GM19463 (cell line): ENCODE results near the gene BIRC5.
A peak's percentile ranks its signal among the peaks of the same experiment; 100 is the strongest.

Experiments
- ATAC-seq: cut with Tn5 transposase; IDR thresholded peaks from one replicate; pipeline ENCODE4 v1.9.1; 2021; ENCODE audit warnings: mild to moderate bottlenecking, moderate library complexity; ENCODE audit not compliant: unreplicated experiment

BIRC5 gene

GRCh38 chr17:78183916-78184315, 30.1 kb upstream of the BIRC5 start:
- no peak for ATAC-seq

DNA sequence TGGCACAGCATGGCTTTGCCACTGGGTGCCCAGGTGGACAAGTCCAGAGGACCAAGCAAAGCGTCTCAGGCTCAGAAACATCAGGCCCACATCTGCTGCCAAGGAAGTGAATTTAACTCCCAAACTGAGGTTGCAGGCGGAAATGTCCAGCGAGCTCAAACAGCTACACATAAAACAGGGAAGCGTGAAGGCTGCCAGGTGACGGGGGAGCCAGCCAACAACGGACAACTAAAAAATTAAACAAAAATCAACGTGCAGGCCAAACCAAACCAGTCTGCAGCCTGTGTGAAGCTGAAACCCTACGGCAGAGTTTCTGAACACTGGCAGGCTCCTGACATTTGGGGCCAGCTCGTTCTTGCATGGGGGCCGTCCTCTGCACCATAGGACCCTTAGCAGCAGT, 29.7 kb upstream of the BIRC5 start:
- ATAC-seq = no peak

- no peak for ATAC-seq
These were observed 29.2 kb upstream of the BIRC5 start for GRCh38 chr17:78184868-78185267.

DNA sequence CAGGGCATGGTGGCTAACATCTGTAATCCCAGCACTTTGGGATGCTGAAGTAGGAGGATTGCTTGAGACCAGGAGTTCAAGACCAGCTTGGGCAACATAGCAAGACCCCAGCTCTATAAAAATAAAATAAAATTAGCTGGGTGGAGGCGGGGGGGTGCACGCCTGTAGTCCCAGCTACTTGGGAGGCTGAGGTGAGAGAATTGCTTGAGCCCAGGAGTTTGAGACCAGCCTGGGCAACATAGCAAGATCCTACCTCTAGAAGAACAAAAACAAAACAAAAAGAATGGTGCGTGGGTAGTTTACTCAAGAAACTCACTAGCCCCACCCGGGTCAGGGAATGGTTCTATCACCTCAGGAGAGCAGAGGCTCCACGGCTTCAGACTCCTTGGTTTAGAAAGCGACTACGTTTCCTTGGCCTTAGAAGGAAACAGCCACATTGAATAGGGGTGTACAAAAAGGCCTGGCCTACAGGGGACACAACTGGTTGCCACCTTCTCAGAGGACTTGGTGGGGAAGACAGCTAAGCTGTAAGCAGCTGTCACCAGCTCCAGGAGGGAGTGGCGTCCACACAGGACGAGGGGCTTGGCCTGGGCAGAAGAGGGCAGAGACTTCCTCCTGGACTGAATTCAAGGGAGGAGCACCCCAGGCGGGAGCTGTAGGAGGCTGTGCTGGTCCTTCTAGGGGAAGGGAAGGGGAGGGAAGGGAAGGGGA, 27.9 kb upstream of the BIRC5 start:
- no peak for ATAC-seq

DNA sequence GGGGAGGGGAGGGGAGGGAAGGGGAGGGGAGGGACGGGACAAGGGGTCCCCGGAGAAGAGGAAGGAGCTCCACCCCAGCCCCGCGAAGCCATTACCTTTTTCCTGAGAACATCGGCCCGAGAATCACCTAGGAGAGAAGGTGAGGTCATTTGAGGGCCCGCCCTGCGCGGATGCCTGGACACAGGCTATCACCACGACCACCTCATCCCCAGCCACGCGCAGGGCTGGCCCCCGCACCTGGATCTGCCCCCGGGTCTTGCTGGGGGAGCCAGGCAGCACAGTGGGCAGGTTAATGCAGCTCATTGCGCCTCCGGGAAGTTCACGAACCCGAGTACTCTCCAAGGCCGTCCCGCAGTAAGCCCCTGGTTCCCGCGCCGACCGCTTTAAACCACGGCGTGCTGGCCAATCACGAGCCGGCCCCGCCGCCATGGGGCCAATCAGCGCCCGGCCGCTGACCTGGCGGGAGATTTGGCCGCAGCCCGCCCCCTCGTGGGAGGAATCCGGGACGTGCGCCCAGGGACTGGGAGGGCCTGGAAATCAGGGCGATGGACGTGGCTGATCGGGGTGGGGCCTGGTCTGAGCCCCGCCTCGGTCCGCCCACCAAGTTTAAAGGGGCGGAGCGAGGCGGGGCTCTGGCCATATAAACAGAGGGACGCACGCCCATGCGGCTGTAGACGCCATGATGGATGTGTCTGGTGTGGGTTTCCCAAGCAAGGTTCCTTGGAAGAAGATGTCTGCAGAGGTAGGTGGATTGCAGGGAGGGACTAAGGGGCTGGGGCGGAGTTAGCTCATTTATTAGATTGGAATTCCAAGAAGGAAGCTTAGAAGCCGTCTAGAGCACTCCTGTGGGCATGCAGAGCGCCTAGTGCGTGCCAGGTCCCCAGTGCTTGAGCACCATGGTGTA, 27.1 kb upstream of the BIRC5 start, which contains the start of the genes AFMID and TK1:
TSS of gene AFMID (plus strand) at position 671 of the 904 bp plus-strand sequence. CDS start at position 680, 9 bp downstream.
TSS of gene TK1 (minus strand) at position 361 of the 904 bp plus-strand sequence. CDS start at position 303, 58 bp downstream.
- ATAC-seq = peak; percentile 94

DNA sequence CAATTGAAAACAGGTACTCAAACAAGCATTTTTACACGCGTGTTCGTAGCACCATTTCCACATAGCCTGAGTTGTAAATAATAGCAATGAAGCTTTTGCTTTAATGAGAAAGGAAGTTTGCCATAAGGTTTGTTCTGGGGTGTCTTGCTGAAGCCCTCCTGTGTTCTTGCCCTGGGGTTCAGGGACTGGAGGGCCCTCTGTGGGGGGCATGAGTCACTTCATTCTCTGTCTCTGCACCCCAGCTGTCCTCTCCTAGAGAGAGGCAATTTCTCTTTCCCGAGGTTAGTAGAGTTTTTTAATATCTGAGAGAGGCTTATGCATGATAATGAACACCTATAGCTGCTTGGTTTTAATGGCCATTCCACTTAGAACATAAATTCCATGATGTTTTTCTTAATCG, 17.3 kb upstream of the BIRC5 start:
- no peak for ATAC-seq

- no peak for ATAC-seq
These were observed 16.8 kb upstream of the BIRC5 start for GRCh38 chr17:78197147-78197832.

DNA sequence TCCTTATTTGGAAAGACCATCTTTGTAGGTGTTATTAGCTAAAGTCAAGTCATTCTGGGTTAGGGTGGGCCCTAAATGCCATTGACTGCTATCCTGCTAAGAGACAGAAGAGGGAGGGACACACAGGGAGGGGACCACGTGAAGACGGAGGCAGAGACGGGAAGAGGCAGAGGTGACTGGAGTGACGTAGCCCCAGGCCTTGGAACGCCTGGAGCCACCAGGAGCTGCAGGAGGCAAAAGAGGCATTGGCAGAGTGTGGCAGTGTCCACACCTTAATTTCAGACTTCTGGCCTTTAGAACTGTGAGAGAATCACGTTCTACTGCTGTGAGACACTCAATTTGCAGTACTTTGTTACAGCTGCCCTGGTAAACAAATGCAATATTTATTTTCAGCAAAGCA, 13.6 kb upstream of the BIRC5 start:
- ATAC-seq = no peak

DNA sequence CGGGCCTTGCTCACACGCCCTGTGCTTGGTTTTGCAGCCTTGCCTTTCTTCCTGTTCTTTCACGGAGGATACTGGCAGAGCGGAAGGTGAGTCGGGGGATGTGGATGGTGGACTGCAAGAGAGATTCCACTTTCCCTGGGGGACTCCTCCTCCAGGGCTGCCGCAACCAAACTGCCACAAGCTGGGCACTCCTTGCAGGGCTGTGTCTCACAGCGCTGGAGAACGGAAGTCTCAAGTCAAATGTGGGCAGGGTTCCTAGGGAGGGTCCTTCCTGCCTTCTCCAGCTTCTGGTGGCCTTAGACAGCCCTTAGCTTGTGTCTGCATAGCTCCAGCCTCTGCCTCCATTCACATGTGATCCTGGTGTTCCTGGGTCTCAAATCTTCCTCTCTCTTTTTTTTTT, 11.4 kb upstream of the BIRC5 start:
- no peak for ATAC-seq

DNA sequence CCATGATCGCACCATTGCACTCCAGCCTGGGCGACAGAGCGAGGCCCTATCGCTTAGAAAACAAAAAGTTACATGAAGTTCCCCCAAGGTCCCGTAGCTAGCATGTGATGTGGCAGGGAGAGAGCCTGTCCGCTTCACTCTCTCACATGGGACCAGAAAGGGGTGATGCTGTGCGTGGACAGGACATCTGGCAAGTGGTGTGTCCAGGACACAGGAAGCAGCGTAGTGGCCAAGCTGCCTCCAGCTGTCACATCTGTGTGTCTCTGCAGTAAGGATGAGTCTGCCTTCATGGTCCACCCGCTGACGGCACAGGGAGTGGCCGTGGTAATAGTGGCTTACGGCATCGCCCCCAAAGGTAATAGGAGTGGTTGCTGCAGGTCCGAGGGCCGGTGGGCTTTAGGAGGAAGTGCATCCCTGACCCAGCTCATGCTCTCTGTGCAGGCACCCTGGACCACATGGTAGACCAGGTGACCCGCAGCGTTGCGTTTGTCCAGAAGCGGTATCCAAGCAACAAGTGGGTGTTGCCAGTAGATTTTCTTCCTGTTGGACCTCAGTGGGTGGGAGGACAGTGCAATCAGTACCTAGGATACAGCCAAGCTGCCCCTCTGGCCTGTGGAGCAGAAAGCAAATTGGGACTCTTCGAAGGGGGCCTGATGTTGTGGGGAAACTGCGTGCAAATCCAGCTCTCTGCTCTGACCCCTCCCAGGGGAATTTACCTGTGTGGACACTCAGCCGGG, 9.5 kb upstream of the BIRC5 start:
- no peak for ATAC-seq

GRCh38 chr17:78205124-78205775, 8.8 kb upstream of the BIRC5 start:
- ATAC-seq = no peak

- no peak for ATAC-seq
These were observed 7.8 kb upstream of the BIRC5 start for GRCh38 chr17:78206298-78206697.

GRCh38 chr17:78208486-78208885, 5.6 kb upstream of the BIRC5 start:
- no peak for ATAC-seq

GRCh38 chr17:78210111-78210510, 3.9 kb upstream of the BIRC5 start:
- ATAC-seq = no peak

DNA sequence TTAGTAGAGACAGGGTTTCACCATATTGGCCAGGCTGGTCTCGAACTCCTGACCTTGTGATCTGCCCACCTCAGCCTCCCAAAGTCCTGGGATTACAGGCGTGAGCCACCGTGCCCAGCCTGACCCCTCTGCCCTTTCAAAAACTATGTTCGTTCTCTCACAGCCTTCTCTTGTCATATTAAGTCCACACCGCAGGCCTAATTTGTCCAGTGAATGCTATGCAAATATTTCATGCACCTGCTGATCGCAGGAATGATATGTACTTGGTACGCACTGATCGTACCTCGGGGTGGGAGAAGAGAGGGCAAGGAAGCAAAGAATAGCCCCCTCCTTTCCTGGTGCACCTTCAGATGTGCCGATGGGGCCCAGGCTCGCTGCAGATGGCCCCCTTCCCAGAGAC, 3.0 kb upstream of the BIRC5 start:
- no peak for ATAC-seq

GRCh38 chr17:78214706-78215061, 631 bp downstream of the BIRC5 start:
- no peak for ATAC-seq

GRCh38 chr17:78219396-78220150, 5.5 kb downstream of the BIRC5 start:
- no peak for ATAC-seq

GRCh38 chr17:78223061-78223460, 9.0 kb downstream of the BIRC5 start:
- ATAC-seq = no peak

GRCh38 chr17:78223765-78224164, 9.7 kb downstream of the BIRC5 start:
- no peak for ATAC-seq
